LNCAP (cell line): ENCODE measurements around the gene CISD2.

Experiments
- CTCF ChIP-seq: fragments of 450-650 bp; IDR thresholded peaks from 2 replicates; pipeline ENCODE4 v1.5.1; 2017; ENCODE audit warnings: mild to moderate bottlenecking

Gene CISD2

GRCh38 chr4:102878901-102879300 is 10.1 kb downstream of the CISD2 start:
- TF ChIP-seq CTCF, result no peak

GRCh38 chr4:102881343-102881742 is 12.6 kb downstream of the CISD2 start:
- no peak for TF ChIP-seq CTCF

GRCh38 chr4:102883278-102883677 is 14.5 kb downstream of the CISD2 start:
- no peak for TF ChIP-seq CTCF

GRCh38 chr4:102901804-102902203 is 33.0 kb downstream of the CISD2 start:
- TF ChIP-seq CTCF, result no peak

GRCh38 chr4:102918859-102919258 is 50.1 kb downstream of the CISD2 start:
- no peak for TF ChIP-seq CTCF

GRCh38 chr4:102935716-102936115 is 66.9 kb downstream of the CISD2 start:
- no peak for TF ChIP-seq CTCF
